ENCODE data around the gene SERPINI1.

DNA sequence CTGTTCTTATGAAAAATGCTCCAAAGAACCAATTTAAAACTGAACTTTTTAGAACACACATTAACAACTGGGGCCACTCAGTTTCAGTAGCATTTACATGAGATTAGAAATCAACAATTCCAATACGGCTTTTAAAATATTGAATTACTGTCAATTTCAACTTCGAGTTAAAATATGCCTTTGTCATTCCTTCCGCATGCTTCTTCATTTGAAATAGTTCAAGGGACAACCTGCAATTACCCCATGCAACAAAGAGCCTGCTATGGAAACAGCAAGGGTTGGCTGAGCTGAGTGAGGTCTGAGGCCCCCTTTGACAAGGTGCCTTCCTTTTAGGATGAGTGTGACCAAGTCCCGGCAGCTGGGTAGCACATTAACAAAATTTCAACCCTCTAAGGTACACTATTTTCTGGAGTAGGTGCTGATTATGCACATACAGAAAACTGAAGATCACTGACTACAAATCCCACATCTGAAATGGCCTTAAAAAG, 12.5 kb upstream of the SERPINI1 start:
- TF ChIP-seq, protein P1, sequence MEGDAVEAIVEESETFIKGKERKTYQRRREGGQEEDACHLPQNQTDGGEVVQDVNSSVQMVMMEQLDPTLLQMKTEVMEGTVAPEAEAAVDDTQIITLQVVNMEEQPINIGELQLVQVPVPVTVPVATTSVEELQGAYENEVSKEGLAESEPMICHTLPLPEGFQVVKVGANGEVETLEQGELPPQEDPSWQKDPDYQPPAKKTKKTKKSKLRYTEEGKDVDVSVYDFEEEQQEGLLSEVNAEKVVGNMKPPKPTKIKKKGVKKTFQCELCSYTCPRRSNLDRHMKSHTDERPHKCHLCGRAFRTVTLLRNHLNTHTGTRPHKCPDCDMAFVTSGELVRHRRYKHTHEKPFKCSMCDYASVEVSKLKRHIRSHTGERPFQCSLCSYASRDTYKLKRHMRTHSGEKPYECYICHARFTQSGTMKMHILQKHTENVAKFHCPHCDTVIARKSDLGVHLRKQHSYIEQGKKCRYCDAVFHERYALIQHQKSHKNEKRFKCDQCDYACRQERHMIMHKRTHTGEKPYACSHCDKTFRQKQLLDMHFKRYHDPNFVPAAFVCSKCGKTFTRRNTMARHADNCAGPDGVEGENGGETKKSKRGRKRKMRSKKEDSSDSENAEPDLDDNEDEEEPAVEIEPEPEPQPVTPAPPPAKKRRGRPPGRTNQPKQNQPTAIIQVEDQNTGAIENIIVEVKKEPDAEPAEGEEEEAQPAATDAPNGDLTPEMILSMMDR (IDR thresholded peaks at IDR 0.05 in 8 of 11, conservative IDR thresholded peaks at IDR 0.05 in 3 of 11) = no peak
- TF ChIP-seq POLR2A (IDR thresholded peaks at IDR 0.05) = no peak
- TF ChIP-seq POLR2AphosphoS5 (IDR thresholded peaks at IDR 0.05) = no peak

Data from spleen (tissue), 7 donors.